Hematopoietic multipotent progenitor cell treated with erythropoietin and hydrocortisone succinate and interleukin-3 and kit ligand, for 6 days (in vitro differentiated cells): ENCODE results near the gene MTMR3.

Source experiments
- DNase-seq: peaks from one replicate; pipeline ENCODE4 v3.0.0-alpha.2; 2015

The MTMR3 gene

GRCh38 chr22:30005213-30005857 is 122.4 kb downstream of the MTMR3 start:
- peak; percentile 81 for DNase-seq

- DNase-seq: no peak
These were observed 124.4 kb downstream of the MTMR3 start for GRCh38 chr22:30007361-30007760.

DNA sequence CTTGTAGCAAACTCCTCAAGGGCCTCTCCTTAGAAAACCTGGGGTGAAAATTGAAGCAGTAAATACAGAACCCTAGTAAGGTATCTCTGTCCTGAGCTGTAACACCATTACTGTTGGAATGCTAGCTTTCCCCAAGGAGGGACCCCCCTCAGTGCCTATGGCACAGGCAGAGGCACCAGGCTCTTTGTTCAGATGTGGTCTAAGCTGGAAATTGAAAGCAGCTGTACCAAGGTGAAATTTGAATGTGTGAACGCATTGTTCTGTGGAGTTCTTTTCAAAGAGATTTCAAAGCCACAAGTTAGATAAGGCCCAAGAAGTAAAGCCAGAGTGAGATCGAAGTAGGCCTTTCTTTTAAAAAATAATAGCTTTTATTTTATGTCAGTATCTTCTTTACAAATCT is 125.4 kb downstream of the MTMR3 start:
- DNase-seq: no peak

GRCh38 chr22:30009478-30009877 is 126.5 kb downstream of the MTMR3 start:
- no peak for DNase-seq

DNA sequence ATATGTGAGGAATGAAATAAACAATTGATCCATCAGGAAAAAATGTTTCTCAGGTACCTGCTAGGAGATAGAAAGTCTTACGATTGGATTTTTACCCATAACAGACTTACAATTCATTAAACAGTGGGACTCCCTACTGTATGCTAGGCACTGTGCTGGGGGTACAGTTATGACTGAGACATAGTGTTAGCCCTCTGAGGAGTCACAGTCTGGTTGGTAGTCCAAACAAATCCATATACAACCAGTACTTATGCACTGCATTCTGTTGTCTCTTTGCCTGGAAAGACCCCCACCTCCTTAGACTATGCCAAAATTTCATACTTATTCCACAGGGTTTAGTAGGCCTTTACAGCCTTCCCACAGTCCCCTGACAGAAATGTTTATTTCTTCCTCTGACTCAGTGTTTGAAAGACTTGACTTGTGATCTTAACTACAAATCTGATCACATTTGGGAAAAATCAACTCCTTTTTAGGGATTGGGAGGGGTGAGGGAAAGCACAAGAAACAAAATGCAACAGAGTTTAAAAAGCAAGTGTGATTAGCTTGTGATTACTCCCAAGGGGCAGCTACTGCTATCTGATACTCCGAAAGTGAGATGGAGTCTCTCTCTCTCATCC is 127.9 kb downstream of the MTMR3 start:
- no peak for DNase-seq

DNA sequence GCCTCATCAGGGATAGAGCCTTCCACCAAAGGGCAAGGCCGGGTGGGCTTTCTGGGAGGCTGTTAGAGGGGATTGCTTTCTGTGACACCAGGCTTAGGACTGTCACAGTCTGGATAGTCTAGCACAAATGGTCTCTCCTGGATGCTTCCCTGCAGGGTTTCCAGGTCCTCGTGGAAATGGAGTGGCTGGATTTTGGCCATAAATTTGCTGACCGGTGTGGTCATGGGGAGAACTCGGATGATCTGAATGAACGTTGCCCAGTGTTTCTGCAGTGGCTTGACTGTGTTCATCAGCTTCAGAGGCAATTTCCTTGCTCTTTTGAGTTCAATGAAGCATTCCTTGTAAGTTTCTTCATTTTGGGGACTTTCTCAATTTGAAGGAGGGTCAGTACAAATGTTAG is 130.2 kb downstream of the MTMR3 start:
- DNase-seq: no peak

DNA sequence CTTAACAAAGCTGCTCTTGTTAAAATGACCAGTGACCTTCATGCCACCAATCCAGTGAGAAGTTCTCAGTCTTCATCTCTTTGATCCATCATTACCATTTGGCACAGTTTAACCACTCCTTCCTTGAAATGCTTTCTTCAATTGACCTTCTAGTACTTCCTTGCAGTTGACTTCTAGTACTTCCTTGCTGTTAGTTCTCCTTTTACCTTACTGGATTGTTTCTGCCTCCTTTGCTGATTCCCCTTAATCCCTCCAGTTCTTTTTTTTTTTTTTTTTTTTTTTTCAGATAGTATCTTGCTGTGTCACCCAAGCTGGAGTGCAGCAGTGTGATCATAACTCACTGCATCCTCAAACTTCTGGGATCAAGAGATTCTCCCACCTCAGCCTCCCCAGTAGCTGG is 131.3 kb downstream of the MTMR3 start:
- no peak for DNase-seq

- DNase-seq: no peak
These were observed 132.3 kb downstream of the MTMR3 start for GRCh38 chr22:30015229-30015797.

- no peak for DNase-seq
These were observed 132.9 kb downstream of the MTMR3 start for GRCh38 chr22:30015846-30016245.

- DNase-seq: no peak
These were observed 133.6 kb downstream of the MTMR3 start for GRCh38 chr22:30016596-30016995.

- DNase-seq: no peak
These were observed 134.6 kb downstream of the MTMR3 start for GRCh38 chr22:30017375-30018223.

DNA sequence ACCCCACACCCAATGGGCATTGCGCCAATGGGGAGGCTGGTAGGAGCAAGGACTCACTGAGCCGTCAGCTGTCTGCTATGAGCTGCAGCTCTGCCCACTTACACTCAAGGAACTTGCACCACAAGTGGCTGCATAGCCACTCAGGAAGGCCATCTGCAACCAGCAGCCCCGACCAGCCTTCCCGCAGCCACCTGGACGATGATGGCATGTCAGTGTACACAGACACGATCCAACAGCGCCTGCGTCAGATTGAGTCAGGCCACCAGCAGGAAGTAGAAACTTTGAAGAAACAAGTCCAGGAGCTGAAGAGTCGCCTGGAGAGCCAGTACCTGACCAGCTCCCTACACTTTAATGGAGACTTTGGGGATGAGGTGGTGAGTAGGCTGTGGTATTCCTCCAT is 137.5 kb downstream of the MTMR3 start:
- no peak for DNase-seq

DNA sequence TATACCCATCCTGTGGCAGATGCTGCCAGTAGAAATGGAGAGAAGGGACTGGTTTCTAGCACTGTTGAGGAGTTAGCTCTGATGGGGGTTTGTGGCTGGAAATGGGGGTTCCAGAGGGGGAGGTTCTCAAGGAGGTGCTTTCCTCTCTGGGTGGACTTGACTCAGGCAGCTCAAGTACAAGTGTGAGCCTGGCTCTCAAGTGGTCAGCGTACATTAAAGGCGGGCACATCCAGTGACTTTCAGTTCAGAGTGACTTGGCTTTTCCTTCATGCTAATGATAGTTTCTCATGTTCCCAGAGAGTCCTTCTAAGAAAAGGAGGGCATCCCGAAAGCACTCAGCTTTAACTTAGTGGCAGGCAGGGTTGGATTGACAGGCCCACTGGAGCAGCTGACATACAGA is 138.4 kb downstream of the MTMR3 start:
- no peak for DNase-seq

DNA sequence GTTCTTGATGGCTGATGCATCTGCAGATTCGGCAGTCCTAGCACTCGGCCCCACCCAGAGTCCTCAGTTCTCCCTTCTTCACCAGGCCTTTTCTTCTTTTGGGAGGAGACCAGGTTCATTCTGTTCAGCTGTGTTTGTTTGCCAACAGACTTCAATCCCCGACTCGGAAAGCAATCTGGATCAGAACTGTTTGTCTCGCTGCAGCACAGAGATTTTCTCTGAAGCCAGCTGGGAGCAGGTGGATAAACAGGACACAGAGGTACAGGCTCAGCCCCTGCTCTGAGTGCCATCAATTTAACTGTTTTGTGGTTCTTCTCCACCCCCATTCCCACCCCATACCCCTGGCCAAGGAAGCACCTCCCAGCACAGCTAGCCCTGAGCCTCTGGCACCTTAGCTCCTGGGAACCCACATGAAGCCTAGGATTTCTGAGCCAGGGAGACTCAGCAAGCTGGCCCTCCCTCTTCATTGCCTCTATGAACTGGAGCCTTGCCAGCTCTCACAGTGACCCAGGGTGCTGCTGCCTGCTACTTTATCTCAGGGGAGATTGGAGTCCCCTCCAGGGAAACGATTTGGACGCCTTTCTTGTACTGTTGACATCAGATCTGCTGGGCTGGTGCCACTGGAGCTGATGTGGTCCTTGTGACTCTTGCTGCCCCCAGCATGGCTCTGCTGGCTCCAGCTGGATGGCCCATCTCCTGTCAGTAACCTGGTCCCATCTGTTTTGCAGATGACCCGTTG is 139.1 kb downstream of the MTMR3 start:
- peak; percentile 17 for DNase-seq

- DNase-seq: no peak
These were observed 140.2 kb downstream of the MTMR3 start for GRCh38 chr22:30023099-30023660.

GRCh38 chr22:30024231-30024630 is 141.3 kb downstream of the MTMR3 start:
- no peak for DNase-seq

- no peak for DNase-seq
These were observed 142.2 kb downstream of the MTMR3 start for GRCh38 chr22:30025221-30025620.

DNA sequence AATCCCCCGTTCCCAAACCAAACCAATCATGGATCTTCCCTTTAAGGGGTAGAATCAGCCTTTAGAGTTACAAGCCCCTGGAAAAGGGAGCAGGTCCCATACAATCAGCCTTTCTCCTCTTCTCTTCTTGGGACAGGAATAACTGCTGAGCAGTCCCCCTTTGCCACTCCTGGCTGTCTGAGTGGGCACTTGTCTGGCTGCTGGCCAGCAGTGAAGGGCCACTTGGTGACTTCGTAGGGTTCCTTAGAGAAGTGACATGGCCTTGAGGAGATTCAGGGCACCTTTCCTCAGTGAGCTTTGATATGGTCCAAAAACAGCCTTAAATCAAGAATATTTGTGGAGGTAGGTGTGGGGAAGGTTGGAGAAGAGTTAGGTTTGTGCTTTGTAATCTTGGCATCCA is 143.8 kb downstream of the MTMR3 start:
- no peak for DNase-seq

- DNase-seq: no peak
These were observed 144.2 kb downstream of the MTMR3 start for GRCh38 chr22:30027169-30027568.

- no peak for DNase-seq
These were observed 144.8 kb downstream of the MTMR3 start for GRCh38 chr22:30027791-30028190.

GRCh38 chr22:30028731-30029130 is 145.8 kb downstream of the MTMR3 start:
- DNase-seq: no peak

DNA sequence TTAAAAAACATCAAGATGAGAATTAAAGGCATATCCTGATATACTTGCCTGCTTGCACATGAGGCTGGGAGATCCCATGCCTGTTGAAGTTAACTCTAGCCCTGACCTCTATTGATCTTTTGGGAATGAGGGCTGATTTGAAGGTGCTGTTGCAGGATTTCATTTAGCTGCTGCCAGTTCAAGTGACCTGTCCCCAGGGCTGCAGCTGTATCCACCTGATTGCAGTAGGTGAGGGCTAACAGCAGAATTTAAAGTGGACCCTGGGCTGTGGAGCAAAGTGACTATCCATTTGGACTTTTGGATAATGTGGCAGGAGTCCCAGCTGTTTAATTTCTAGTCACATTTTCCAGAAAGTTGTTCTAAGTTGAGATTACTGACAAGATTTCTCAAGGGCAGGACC is 146.5 kb downstream of the MTMR3 start:
- no peak for DNase-seq

DNA sequence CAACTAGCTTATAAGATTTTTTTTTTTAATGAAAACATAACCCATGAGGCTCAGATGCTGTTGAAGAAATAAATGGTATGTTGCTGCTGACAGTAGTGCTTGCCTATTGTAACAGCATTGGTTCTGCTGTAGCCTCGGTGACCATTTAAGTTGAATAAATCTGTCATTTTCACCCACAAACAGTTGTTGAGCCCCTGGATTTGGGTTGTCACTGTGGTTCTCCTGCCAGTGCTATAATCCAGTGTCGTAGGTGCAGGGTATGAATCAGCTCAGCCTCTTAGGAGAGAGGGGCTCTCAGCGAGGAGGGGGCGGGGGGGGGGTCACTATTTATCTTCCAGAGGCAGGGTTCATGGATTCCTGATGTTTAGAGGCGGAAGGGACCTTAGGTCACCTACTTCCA is 147.4 kb downstream of the MTMR3 start:
- no peak for DNase-seq
